ENCODE measurements around the gene TTC6.

Gene TTC6

DNA sequence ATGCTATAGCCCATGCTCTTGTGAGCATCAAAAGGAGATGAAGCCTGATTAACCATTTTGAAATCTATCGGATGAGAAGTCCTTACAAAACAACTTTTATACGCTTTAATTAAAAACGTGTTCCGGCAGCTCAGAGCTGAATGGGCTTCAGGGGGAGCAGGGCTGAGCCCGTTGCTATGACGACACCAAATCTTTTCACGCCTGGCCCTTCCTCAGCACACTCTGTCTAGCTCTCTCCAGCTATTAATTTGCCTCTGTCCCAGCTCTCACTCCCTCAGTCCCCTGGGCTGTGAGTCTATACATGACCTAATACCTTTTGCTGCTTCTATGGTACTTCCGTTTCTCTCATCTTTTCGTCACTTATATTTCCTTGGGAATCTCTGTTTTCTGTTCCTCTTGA is 16.2 kb upstream of the TTC6 start:
- Mint-ChIP-seq H3K36me3 (no peaks in the 10 kb centered on the region), H3K4me1 (no peaks in the 10 kb centered on the region), H3K9me3 (no peaks in the 10 kb centered on the region), H3K27ac (no peak overlapping the region), H3K4me3 (no peak overlapping the region), H3K27me3 (peaks cover 14% of the 10 kb centered on the region)
- CTCF ChIA-PET, result no interaction called here
- no peak for DNase-seq

GRCh38 chr14:37580146-37580545 is 15.3 kb upstream of the TTC6 start:
- DNase-seq, result no peak
- no peak overlapping the region for H3K27ac Mint-ChIP-seq
- H3K36me3 Mint-ChIP-seq, result no peaks in the 10 kb centered on the region
- CTCF ChIA-PET, result no interaction called here
- no peaks in the 10 kb centered on the region for H3K4me1 Mint-ChIP-seq
- no peak overlapping the region for H3K4me3 Mint-ChIP-seq
- H3K27me3 Mint-ChIP-seq, result peaks cover 23% of the 10 kb centered on the region
- H3K9me3 Mint-ChIP-seq, result no peaks in the 10 kb centered on the region

DNA sequence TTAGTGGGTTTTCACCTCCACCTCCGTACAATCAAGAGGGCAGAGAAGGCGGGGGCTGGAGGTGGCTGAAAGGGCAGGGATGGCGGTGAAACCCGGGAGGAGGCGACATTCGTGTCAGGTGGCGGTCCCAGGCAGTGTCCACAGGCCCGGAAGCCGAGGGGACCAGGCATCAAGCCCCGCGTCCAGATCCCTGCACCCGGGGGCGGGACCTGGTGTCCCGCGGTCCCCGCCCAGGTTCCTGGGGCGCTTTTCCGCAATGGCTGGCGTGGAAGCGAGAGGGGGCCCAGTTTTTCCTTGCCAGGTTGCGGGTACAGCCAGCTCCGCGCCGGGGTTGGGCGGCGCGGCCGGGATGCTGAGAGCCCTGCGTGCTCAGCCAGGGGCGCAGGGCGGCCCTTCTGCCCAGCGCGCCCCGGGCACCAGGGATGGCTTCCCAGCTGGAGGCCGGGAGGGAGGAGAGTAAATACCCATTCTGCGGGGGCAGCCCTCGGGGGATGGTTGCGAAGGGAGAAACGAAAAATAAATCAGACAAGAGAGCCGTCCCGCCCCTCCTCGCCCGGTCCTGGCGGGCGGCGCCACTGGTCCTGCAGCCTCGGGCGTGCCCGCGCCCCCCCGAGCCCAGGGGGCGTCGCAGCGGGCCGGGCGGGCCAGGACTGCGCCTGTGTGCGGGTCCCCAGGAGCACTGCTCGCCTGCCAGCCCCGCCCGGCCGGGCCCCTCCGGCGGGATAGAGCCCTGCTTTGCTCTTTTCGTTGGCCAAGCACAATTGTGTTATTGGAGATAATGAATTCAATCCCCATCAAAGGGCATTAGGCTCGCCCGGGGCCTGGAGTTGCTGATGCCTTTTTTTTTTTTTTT is 11.8 kb upstream of the TTC6 start:
- peaks cover 53% of the 10 kb centered on the region for H3K27me3 Mint-ChIP-seq
- CTCF ChIA-PET, result no interaction called here
- H3K9me3 Mint-ChIP-seq, result no peaks in the 10 kb centered on the region
- no peak for DNase-seq
- H3K27ac Mint-ChIP-seq, result no peak overlapping the region
- no peaks in the 10 kb centered on the region for H3K4me1 Mint-ChIP-seq
- H3K36me3 Mint-ChIP-seq, result no peaks in the 10 kb centered on the region
- no peak overlapping the region for H3K4me3 Mint-ChIP-seq

DNA sequence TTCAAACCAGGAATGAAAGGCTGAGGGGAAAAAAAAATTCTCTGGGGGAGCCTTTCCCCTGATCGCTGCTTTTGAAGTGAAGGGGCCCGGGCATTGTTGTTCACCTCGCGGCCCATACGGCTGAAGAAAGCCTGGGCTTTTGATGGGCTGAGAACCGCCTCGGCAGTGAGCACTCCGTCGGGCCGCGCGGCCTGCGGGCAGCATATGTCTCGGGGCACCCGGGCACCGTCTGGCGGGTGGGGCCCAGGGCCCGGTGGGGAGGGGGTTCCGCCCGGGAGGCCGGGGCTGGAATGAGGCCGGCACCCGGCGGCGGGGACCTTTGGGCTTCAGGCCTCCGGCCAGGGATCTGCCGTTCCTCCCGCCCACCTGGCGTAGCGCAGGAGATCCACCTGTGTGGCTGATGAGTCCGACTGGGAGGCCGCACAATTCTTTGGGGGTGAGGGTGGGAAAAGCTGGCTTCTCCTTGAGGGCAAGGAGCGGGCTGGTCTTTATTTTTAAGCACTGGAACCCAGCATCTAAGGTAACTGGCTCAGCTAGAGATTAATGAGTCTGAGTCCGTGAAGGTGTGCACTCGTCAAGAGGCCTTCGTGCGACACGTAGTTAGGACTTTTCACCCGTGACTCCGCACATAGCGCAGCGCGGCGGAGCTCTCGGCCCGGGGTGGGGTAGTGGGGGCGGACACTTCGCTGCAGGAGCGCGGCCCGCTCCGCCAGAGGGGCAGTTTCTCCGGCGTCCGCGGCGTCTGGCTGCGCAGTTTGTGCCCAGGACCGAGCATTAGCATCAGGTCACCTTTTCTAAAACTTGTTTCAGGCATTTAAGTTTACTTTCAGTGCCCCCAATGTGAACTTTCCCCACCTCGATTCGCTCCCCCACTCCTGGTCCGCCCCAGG is 11.0 kb upstream of the TTC6 start:
- CTCF ChIA-PET, result no interaction called here
- Mint-ChIP-seq H3K36me3 (no peaks in the 10 kb centered on the region), H3K27ac (no peak overlapping the region), H3K4me1 (no peaks in the 10 kb centered on the region), H3K27me3 (peaks cover 61% of the 10 kb centered on the region), H3K9me3 (peaks cover 1% of the 10 kb centered on the region), H3K4me3 (no peak overlapping the region)
- DNase-seq, result no peak

DNA sequence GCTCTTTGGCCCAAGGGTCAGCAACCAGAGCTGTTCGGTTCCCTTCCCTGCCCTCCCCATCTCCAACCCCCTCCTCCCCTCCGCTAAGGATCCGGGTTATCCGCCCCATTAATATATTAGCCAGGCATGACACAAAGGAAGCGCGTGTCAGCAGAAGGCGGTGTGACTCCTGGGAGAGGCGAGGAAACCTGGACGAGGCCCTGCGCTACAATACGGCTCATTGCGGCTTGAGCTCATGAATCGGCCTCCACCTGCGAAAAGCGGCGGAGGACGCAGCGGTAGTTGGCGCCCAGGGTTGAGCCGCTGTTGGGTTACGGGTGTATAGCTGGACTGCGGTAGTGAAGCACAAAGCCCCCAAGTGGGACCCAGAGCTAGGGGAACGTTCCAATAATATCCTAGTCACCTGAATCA is 10.3 kb upstream of the TTC6 start:
- peaks cover 65% of the 10 kb centered on the region for H3K27me3 Mint-ChIP-seq
- H3K4me1 Mint-ChIP-seq, result no peaks in the 10 kb centered on the region
- CTCF ChIA-PET, result no interaction called here
- no peak for DNase-seq
- peaks cover 1% of the 10 kb centered on the region for H3K9me3 Mint-ChIP-seq
- no peak overlapping the region for H3K27ac Mint-ChIP-seq
- peaks cover under 1% of the 10 kb centered on the region for H3K36me3 Mint-ChIP-seq
- H3K4me3 Mint-ChIP-seq, result no peak overlapping the region

GRCh38 chr14:37585971-37586796 is 9.2 kb upstream of the TTC6 start:
- CTCF ChIA-PET, result no interaction called here
- peaks cover 76% of the 10 kb centered on the region for H3K27me3 Mint-ChIP-seq
- no peak overlapping the region for H3K4me3 Mint-ChIP-seq
- no peaks in the 10 kb centered on the region for H3K4me1 Mint-ChIP-seq
- H3K9me3 Mint-ChIP-seq, result peaks cover 1% of the 10 kb centered on the region
- H3K36me3 Mint-ChIP-seq, result peaks cover 4% of the 10 kb centered on the region
- DNase-seq, result no peak
- no peak overlapping the region for H3K27ac Mint-ChIP-seq

GRCh38 chr14:37586797-37587130 is 8.7 kb upstream of the TTC6 start:
- Mint-ChIP-seq H3K36me3 (peaks cover 6% of the 10 kb centered on the region), H3K4me3 (no peak overlapping the region), H3K27me3 (peaks cover 82% of the 10 kb centered on the region), H3K27ac (no peak overlapping the region), H3K4me1 (no peaks in the 10 kb centered on the region), H3K9me3 (peaks cover 1% of the 10 kb centered on the region)
- no peak for DNase-seq
- CTCF ChIA-PET, result no interaction called here

DNA sequence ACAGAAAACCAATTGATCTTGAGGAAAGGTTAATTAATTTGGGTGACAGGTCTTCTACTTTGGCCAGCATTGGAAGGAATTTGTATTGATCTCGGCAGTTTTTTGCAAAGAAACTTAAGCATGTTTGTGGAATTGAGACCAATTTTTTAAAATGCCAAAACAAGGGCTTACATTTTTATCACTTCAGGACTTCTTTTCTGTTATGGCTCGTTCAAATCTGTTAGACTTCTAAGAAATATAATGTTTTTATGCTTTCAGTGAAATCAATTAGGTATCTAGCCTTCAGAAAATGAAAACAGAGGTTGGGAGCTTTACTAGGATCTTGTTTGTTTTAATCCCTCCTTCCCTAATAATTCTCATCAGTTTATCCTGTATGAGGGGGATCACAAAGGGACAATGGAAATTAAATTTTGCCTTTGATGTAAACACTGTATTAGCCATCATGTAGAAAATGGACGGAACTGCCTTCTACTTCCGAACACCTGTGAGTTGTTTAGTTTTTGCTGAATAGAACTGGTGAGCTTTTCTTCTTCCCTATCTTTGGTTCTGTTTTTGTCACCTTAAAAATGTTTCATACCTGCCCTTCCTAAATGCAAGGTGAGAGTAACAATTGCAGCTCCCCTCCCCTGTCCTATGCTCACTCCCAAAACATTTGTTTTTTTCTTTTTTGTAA is 8.2 kb upstream of the TTC6 start:
- CTCF ChIA-PET, result no interaction called here
- Mint-ChIP-seq H3K4me3 (no peak overlapping the region), H3K36me3 (peaks cover 6% of the 10 kb centered on the region), H3K4me1 (no peaks in the 10 kb centered on the region), H3K27me3 (peaks cover 87% of the 10 kb centered on the region), H3K27ac (no peak overlapping the region), H3K9me3 (peaks cover 1% of the 10 kb centered on the region)
- no peak for DNase-seq

GRCh38 chr14:37587881-37588666 is 7.4 kb upstream of the TTC6 start:
- H3K27ac Mint-ChIP-seq, result peak overlapping the region; percentile 19
- H3K27me3 Mint-ChIP-seq, result peaks cover 93% of the 10 kb centered on the region
- H3K9me3 Mint-ChIP-seq, result peaks cover 6% of the 10 kb centered on the region
- no peaks in the 10 kb centered on the region for H3K4me1 Mint-ChIP-seq
- CTCF ChIA-PET, result no interaction called here
- no peak overlapping the region for H3K4me3 Mint-ChIP-seq
- DNase-seq, result no peak
- peaks cover 12% of the 10 kb centered on the region for H3K36me3 Mint-ChIP-seq

GRCh38 chr14:37588667-37588955 is 6.8 kb upstream of the TTC6 start:
- H3K4me3 Mint-ChIP-seq, result no peak overlapping the region
- peaks cover 6% of the 10 kb centered on the region for H3K9me3 Mint-ChIP-seq
- H3K27me3 Mint-ChIP-seq, result peaks cover 93% of the 10 kb centered on the region
- CTCF ChIA-PET, result no interaction called here
- no peak for DNase-seq
- peaks cover 12% of the 10 kb centered on the region for H3K36me3 Mint-ChIP-seq
- peak overlapping the region; percentile 19 for H3K27ac Mint-ChIP-seq
- no peaks in the 10 kb centered on the region for H3K4me1 Mint-ChIP-seq

DNA sequence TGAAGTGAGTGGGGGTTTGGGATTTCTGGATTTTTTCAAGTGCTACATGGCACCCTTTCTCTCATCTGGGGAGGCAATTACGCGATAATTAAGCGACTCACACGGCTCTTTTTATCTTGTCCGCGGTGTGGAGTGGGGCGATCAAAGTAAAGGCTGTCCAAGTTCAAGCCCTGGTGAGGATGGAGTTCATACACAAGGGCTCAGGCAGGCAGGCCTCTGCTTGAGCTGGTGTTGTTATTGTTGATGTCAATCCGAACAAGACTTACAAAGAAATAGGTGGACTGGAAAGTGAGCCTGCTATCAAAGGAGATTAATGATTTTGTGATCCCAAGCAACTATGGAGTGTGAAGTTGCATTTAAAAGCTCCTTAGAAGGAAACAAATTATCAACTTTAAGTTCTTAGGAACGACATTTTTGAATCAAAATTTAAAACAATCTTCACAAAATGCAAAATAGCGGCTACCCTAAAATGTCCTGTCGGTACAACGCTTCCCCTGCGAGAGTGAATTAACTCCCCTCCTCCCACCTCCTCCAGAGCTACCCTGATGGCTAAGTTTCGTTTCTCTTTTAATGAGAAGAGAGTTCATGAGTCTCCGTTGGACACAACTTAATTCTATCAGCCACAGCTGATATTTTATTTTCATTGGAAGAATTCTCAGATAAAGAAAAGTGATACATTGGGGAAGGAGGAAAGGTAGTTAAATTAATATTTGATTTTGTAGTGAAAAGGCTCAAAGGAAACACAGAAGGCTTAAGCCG is 6.3 kb upstream of the TTC6 start:
- no peak for DNase-seq
- CTCF ChIA-PET, result no interaction called here
- H3K36me3 Mint-ChIP-seq, result peaks cover 13% of the 10 kb centered on the region
- H3K9me3 Mint-ChIP-seq, result peaks cover 6% of the 10 kb centered on the region
- H3K4me3 Mint-ChIP-seq, result no peak overlapping the region
- peaks cover 91% of the 10 kb centered on the region for H3K27me3 Mint-ChIP-seq
- H3K4me1 Mint-ChIP-seq, result peaks cover 2% of the 10 kb centered on the region
- no peak overlapping the region for H3K27ac Mint-ChIP-seq

DNA sequence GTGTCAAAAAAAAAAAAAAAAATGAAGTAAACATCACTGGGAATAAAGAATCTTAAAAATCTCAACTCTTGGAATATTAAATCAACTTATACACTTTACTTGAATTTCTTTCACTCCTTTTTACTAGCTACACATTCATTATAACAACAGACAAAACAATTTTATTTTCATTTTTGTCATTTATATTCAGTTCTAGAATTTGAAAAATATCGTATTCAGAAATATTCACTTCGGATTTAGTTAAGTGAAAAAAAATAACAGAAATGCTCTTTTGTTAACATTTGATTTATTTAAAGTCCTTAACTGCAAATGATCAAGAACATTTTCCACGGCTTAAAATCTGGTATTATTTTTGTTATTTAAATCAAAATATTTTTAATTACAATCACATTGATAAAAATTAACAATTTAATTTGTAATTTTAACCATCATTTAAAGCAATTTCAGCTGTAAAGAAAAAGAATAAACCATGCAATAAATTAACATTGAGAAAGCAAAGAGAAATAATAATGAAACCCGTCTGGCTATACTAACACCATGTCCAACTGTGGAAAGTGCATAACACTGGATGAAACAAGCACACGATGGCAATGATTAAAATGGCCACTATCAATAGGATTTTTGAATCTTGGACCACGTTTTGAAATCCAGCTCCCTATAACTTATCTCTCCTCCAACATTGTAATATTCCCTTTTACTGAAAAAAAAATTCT is 5.6 kb upstream of the TTC6 start:
- Mint-ChIP-seq H3K27me3 (peaks cover 91% of the 10 kb centered on the region), H3K36me3 (peaks cover 15% of the 10 kb centered on the region), H3K4me3 (no peak overlapping the region), H3K9me3 (peaks cover 6% of the 10 kb centered on the region), H3K27ac (no peak overlapping the region), H3K4me1 (peaks cover 4% of the 10 kb centered on the region)
- CTCF ChIA-PET, result no interaction called here
- DNase-seq, result no peak

Data from activated naive CD4-positive, alpha-beta T cell treated with anti-CD3 and anti-CD28 coated beads, Interleukin-2, amount 10 ng/mL, durations not matched to agents 7 days and 5 days (primary cell).